ENCODE results near the gene SYNE2. TPM values are rescaled to one million over a fixed set of nuclear protein-coding genes. Genes with fewer than 3 reads are reported as not detected.
A peak's percentile ranks its signal among the peaks of the same experiment; 100 is the strongest.

The SYNE2 gene
- total and polyA plus RNA-seq, 10 of the 15 experiments (the other 5 are each of a cell fraction or from before 2014, with no cell fraction given): 2.1 to 52.7 (median 38.1) TPM

MicroRNA genes within 50 kb of the gene (microRNA counts, 767-probe panel; counts per million panel counts)
- microRNA hsa-miR-548h-5p: 1,125 counts per million, percentile 35 among the panel's probes with 10 or more counts

Small RNA genes lying within 50 kb of the gene (microRNA-seq; reads per million reads assigned to microRNA genes)
- gene MIR548H1: not detected

Small RNA genes lying within 50 kb of the gene (small RNA-seq; reads per million reads assigned to genes)
- gene MIR548H1 (not detected), gene RF00019 (not detected), gene RPS28P1 (not detected)

Other genes with a start within 250 kb of the SYNE2 start
- gene WDR89, start 211.1 kb upstream of the SYNE2 start, total RNA-seq (2014; rRNA removed): 12.5 and 17.5 TPM in 2 replicates
- gene WDR89, start 211.1 kb upstream of the SYNE2 start, total RNA-seq (2014; rRNA removed; fragmentation: Illumina TruSeq; extraction: Trizol): 20.5 and 21.7 TPM in 2 replicates
- 17.0 and 17.4 TPM in 2 replicates for gene WDR89, start 211.1 kb upstream of the SYNE2 start, total RNA-seq (2021)
- gene WDR89, start 211.1 kb upstream of the SYNE2 start, polyA plus RNA-seq (2011; rRNA removed): 25.5 and 44.6 TPM in 2 replicates
- gene WDR89, start 211.1 kb upstream of the SYNE2 start, polyA plus RNA-seq (2014; fragmentation: Illumina TruSeq; extraction: Trizol): 16.0 and 20.8 TPM in 2 replicates
- gene WDR89, start 211.1 kb upstream of the SYNE2 start, polyA plus RNA-seq (2014; fragmentation: Nextera tagmentation; extraction: Ambion mirVana): 10 to 100 TPM; 17.3 to 17.6 TPM
- gene WDR89, start 211.1 kb upstream of the SYNE2 start, polyA plus RNA-seq (2014; rRNA removed): 10.8 and 11.8 TPM in 2 replicates
- 10 to 100 TPM; 20.7 to 25.7 TPM for gene WDR89, start 211.1 kb upstream of the SYNE2 start, polyA plus RNA-seq (2016; fragmentation: Nextera tagmentation; extraction: Ambion mirVana)
- 37.7 and 45.0 TPM in 2 replicates for gene SGPP1, start 124.9 kb upstream of the SYNE2 start, total RNA-seq (2014; rRNA removed)
- 25.8 and 28.4 TPM in 2 replicates for gene SGPP1, start 124.9 kb upstream of the SYNE2 start, total RNA-seq (2014; rRNA removed; fragmentation: Illumina TruSeq; extraction: Trizol)
- gene SGPP1, start 124.9 kb upstream of the SYNE2 start, total RNA-seq (2021): 25.8 and 27.5 TPM in 2 replicates
- 26.5 and 35.4 TPM in 2 replicates for gene SGPP1, start 124.9 kb upstream of the SYNE2 start, polyA plus RNA-seq (2011; rRNA removed)
- 25.2 and 36.7 TPM in 2 replicates for gene SGPP1, start 124.9 kb upstream of the SYNE2 start, polyA plus RNA-seq (2014; fragmentation: Illumina TruSeq; extraction: Trizol)
- gene SGPP1, start 124.9 kb upstream of the SYNE2 start, polyA plus RNA-seq (2014; fragmentation: Nextera tagmentation; extraction: Ambion mirVana): 10 to 100 TPM in 1 of 2 experiments, 1 to 10 TPM in 1; 8.8 to 17.1 TPM
- gene SGPP1, start 124.9 kb upstream of the SYNE2 start, polyA plus RNA-seq (2014; rRNA removed): 18.5 and 21.2 TPM in 2 replicates
- gene SGPP1, start 124.9 kb upstream of the SYNE2 start, polyA plus RNA-seq (2016; fragmentation: Nextera tagmentation; extraction: Ambion mirVana): 10 to 100 TPM in 1 of 2 experiments, 1 to 10 TPM in 1; 3.5 to 34.4 TPM